ENCODE results near the gene TNFSF9. TPM values are rescaled to one million over a fixed set of nuclear protein-coding genes. Genes with fewer than 3 reads are reported as not detected.
"Not testable (repeated sequence)": the region's sequence is repeated elsewhere in the genome, so short reads cannot be mapped to it uniquely, and the experiment has no call there.

Gene TNFSF9
- total and polyA plus RNA-seq, 2 donors (not counting 1 experiment from before 2014, with no cell fraction given), result 11.7 to 24.3 TPM

GRCh38 chr19:6564393-6564792, 33.6 kb downstream of the TNFSF9 start:
- no peak overlapping the region for H3K4me2 ChIP-seq (replicated peaks; ENCODE audit: low read depth, low read length, poor library complexity, severe bottlenecking)
- no peaks in the 10 kb centered on the region for H3K4me1 Mint-ChIP-seq
- peaks cover 18% of the 10 kb centered on the region for H3K27me3 Mint-ChIP-seq
- no peak for TF ChIP-seq CTCF (IDR thresholded peaks at IDR 0.05)
- no peak for TF ChIP-seq EZH2 (IDR thresholded peaks at IDR 0.05; ENCODE audit: borderline replicate concordance, insufficient read depth, low read depth, low read length, poor library complexity, severe bottlenecking)
- no peak overlapping the region for H3K9ac ChIP-seq (ENCODE audit: low read length)
- no peaks in the 10 kb centered on the region for H4K20me1 ChIP-seq (ENCODE audit: control insufficient read depth, insufficient read depth, low read length, poor library complexity, severe bottlenecking)
- H3K27me3 ChIP-seq (replicated peaks in 1 of 4; ENCODE audit: control extremely low read depth in 1 of 4, control insufficient read depth in 3 of 4, insufficient read depth in 4 of 4, low read length in 3 of 4), result peaks cover 0 to 8% (median 0%) of the 10 kb centered on the region in 4 experiments
- H3K4me3 Mint-ChIP-seq, result no peak overlapping the region
- 75% methylated on average over 2 of the region's 2 CpGs for WGBS (ENCODE audit: insufficient coverage)
- H3K4me3 ChIP-seq (ENCODE audit: control extremely low read depth in 1 of 5, extremely low read depth in 1 of 5, insufficient read depth in 1 of 5, low read depth in 2 of 5, low read length in 4 of 5), result no peak overlapping the region
- peak; percentile 42 for DNase-seq
- H3K36me3 ChIP-seq (replicated peaks in 1 of 2; ENCODE audit: control extremely low read depth in 1 of 2, control insufficient read depth in 1 of 2, extremely low read depth in 1 of 2, insufficient read depth in 2 of 2, low read length in 1 of 2), result no peaks in the 10 kb centered on the region
- peak; percentile 14 for ATAC-seq (ENCODE audit: low read depth)
- peaks cover 3% of the 10 kb centered on the region for H3K9me3 Mint-ChIP-seq (ENCODE audit: insufficient read depth)
- H3K9me3 ChIP-seq (ENCODE audit: control extremely low read depth in 1 of 3, control insufficient read depth in 2 of 3, insufficient read depth in 1 of 3, low read length in 2 of 3), result peaks cover 0 to 3% (median 0%) of the 10 kb centered on the region in 3 donors
- intact Hi-C loops (cut with micrococcal nuclease), result loop anchor here (2.0 kb wide), 1 partner anchor 68 kb away; no protein-coding TSS in a partner anchor
- POLR2A ChIA-PET, result no interaction called here
- no peaks in the 10 kb centered on the region for H3K79me2 ChIP-seq (ENCODE audit: control insufficient read depth, insufficient read depth, low read length)
- H3K4me1 ChIP-seq (ENCODE audit: control insufficient read depth in 2 of 2, insufficient read depth in 2 of 2, low read length in 2 of 2), result no peaks in the 10 kb centered on the region
- no peak overlapping the region for H3K27ac ChIP-seq (ENCODE audit: low read length in 2 of 2)
- CTCF ChIA-PET, result interaction anchor here (0.8 to 1.8 kb wide), 2 partner anchors 48 to 69 kb away, joined by 3 to 11 read pairs; no protein-coding TSS in a partner anchor
- no peak overlapping the region for H3K27ac Mint-ChIP-seq
- H2AFZ ChIP-seq (ENCODE audit: insufficient read depth, low read depth, low read length, poor library complexity, severe bottlenecking), result no peak overlapping the region

- H3K9me3 ChIP-seq (ENCODE audit: control extremely low read depth in 1 of 3, control insufficient read depth in 2 of 3, insufficient read depth in 1 of 3, low read length in 2 of 3); H3K4me1 ChIP-seq (ENCODE audit: control insufficient read depth in 2 of 2, insufficient read depth in 2 of 2, low read length in 2 of 2); H3K9ac ChIP-seq (ENCODE audit: low read length); H3K4me3 ChIP-seq (ENCODE audit: control extremely low read depth in 1 of 5, extremely low read depth in 1 of 5, insufficient read depth in 1 of 5, low read depth in 2 of 5, low read length in 4 of 5); H3K27ac ChIP-seq (ENCODE audit: low read length in 2 of 2); H3K79me2 ChIP-seq (ENCODE audit: control insufficient read depth, insufficient read depth, low read length); H3K4me2 ChIP-seq (replicated peaks; ENCODE audit: low read depth, low read length, poor library complexity, severe bottlenecking); H3K27me3 ChIP-seq (replicated peaks in 1 of 4; ENCODE audit: control extremely low read depth in 1 of 4, control insufficient read depth in 3 of 4, insufficient read depth in 4 of 4, low read length in 3 of 4); H3K4me1 Mint-ChIP-seq; H3K4me3 Mint-ChIP-seq; H2AFZ ChIP-seq (ENCODE audit: insufficient read depth, low read depth, low read length, poor library complexity, severe bottlenecking); ATAC-seq (ENCODE audit: low read depth); intact Hi-C loops (cut with micrococcal nuclease); H3K27ac Mint-ChIP-seq; POLR2A ChIA-PET; H3K9me3 Mint-ChIP-seq (ENCODE audit: insufficient read depth); CTCF ChIA-PET; H3K36me3 ChIP-seq (replicated peaks in 1 of 2; ENCODE audit: control extremely low read depth in 1 of 2, control insufficient read depth in 1 of 2, extremely low read depth in 1 of 2, insufficient read depth in 2 of 2, low read length in 1 of 2); H4K20me1 ChIP-seq (ENCODE audit: control insufficient read depth, insufficient read depth, low read length, poor library complexity, severe bottlenecking); DNase-seq: not testable (repeated sequence)
- 40% methylated on average over 2 of the region's 3 CpGs for WGBS (ENCODE audit: insufficient coverage)
- H3K27me3 Mint-ChIP-seq, result peaks cover 31% of the 10 kb centered on the region
These were observed 35.9 kb downstream of the TNFSF9 start for GRCh38 chr19:6566727-6567126.
